LNCaP clone FGC (cell line): ENCODE data around the gene FNDC3B.

ENCODE experiments used
- DNase-seq: peaks from one replicate; pipeline ENCODE4 v3.0.0-alpha.2; 2011; ENCODE audit warnings: low read depth
- H3K4me3 ChIP-seq: 2 replicates; pipeline ENCODE4 v1.5.1; 2011; ENCODE audit warnings: mild to moderate bottlenecking, low read depth, low read length, control low read depth
- TF ChIP-seq, protein P1 (sequence below): IDR thresholded peaks from 2 replicates; pipeline ENCODE4 v1.5.1; 2012; ENCODE audit warnings: mild to moderate bottlenecking; ENCODE audit not compliant: control insufficient read depth, insufficient read depth; ENCODE audit errors: extremely low read depth

The FNDC3B gene

GRCh38 chr3:172002512-172003078 lies 36.8 kb upstream of the FNDC3B start:
- TF ChIP-seq, protein P1, sequence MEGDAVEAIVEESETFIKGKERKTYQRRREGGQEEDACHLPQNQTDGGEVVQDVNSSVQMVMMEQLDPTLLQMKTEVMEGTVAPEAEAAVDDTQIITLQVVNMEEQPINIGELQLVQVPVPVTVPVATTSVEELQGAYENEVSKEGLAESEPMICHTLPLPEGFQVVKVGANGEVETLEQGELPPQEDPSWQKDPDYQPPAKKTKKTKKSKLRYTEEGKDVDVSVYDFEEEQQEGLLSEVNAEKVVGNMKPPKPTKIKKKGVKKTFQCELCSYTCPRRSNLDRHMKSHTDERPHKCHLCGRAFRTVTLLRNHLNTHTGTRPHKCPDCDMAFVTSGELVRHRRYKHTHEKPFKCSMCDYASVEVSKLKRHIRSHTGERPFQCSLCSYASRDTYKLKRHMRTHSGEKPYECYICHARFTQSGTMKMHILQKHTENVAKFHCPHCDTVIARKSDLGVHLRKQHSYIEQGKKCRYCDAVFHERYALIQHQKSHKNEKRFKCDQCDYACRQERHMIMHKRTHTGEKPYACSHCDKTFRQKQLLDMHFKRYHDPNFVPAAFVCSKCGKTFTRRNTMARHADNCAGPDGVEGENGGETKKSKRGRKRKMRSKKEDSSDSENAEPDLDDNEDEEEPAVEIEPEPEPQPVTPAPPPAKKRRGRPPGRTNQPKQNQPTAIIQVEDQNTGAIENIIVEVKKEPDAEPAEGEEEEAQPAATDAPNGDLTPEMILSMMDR, result no peak
- no peak overlapping the region for H3K4me3 ChIP-seq
- peak; percentile 19 for DNase-seq

GRCh38 chr3:172003146-172003545 lies 36.2 kb upstream of the FNDC3B start:
- H3K4me3 ChIP-seq, result no peak overlapping the region
- TF ChIP-seq, protein P1, result no peak
- no peak for DNase-seq

DNA sequence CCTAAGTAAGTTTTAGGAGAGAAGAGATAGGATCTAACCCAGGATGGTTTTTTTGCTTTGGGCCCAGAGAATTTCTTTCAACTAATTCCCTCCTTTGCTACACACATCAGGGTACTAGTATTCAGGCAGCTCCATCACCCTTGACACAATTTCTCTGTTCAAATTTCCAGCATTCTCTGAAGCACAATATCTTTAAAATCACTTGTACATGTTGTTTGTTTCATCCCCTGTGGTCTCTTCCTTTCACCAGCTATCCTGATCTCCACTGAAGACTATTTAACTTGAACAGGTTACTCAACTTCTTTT lies 32.4 kb upstream of the FNDC3B start:
- TF ChIP-seq, protein P1, result no peak
- no peak for DNase-seq

DNA sequence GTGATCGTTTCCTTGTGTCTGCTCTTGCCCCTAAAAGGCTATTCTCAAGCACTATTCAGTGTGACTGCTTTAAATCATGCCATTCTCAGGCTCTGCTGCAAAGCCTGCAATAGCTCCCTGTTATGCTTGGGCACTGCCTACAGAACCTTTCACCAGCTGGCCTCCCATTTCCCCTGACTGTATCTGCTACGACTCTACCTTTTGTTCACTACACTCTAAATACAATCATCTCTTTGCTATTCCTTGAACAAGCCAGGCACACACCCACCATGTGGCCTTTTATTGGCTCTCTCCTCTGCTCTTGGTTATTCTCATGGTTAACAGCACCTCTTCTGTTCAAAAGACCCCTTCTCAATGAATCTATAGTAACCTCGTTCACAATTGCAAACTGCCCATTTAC lies 29.6 kb upstream of the FNDC3B start:
- DNase-seq, result no peak
- TF ChIP-seq, protein P1, result no peak
- no peak overlapping the region for H3K4me3 ChIP-seq

More for the DNA sequence above, 32.4 kb upstream of the FNDC3B start:
- no peak overlapping the region for H3K4me3 ChIP-seq

- H3K4me3 ChIP-seq, result no peak overlapping the region
- peak; percentile 74 for DNase-seq
- TF ChIP-seq, protein P1, result no peak
Measured at GRCh38 chr3:172012775-172013174, 26.6 kb upstream of the FNDC3B start.

- TF ChIP-seq, protein P1, result no peak
- H3K4me3 ChIP-seq, result no peak overlapping the region
- no peak for DNase-seq
Measured at GRCh38 chr3:172014145-172014544, 25.2 kb upstream of the FNDC3B start.

DNA sequence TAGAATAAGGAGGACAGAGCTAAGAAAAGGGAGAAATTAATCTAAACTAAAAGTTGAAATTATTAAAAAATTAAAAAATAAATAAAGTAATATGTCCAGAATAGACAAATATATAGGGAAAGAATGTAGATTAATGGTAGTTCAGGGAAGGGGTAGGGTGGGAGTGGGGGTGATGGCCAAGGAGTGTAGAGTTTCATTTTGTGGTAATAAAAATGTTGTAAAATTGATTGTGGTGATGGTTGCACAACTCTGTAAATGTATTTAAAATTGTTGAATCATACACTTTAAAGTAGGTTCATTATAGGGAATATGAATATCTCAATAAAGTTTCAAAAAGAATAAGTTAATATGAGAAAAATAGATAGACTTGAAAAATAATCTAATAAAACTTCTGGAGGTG lies 21.0 kb upstream of the FNDC3B start:
- H3K4me3 ChIP-seq, result no peak overlapping the region
- DNase-seq, result no peak
- TF ChIP-seq, protein P1, result no peak
